KOPT-K1 (cell line): Measurements from ENCODE around the gene GDF7.

Experiments
- H3K27ac ChIP-seq: fragments of 200-600 bp; sonication (generic); 2 replicates; pipeline ENCODE4 v1.5.1; 2016; ENCODE audit warnings: antibody characterized with exemption, mild to moderate bottlenecking, low read depth, low read length; ENCODE audit not compliant: poor library complexity, severe bottlenecking
- H3K36me3 ChIP-seq: fragments of 200-600 bp; sonication (generic); 2 replicates; pipeline ENCODE4 v1.5.1; 2017; ENCODE audit warnings: antibody characterized with exemption, mild to moderate bottlenecking, low read length, moderate library complexity; ENCODE audit not compliant: insufficient read depth
- H3K9me3 ChIP-seq: fragments of 200-600 bp; sonication (generic); 2 replicates; pipeline ENCODE4 v1.5.1; 2017; ENCODE audit warnings: antibody characterized with exemption, low read length, mild to moderate bottlenecking; ENCODE audit not compliant: insufficient read depth, poor library complexity, severe bottlenecking

The GDF7 gene

DNA sequence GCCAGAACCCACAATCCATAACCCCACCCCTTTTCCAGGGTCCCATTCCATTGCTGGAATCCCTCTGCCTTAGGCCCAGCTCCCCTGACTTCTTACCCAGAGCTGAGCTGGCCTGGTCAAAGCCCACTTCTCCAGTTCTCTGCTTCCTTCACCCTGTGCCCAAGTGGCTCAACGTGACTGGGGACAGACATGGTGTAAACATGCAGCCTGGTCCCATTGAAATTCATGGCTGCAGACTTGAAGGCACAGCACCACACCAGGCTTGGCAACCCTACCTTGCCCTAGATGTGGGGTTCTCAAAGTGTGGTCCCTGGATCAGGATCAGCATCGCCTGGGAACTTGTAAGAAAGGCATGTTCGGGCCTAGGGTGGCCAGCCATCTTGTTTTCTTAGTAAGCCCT is 19.7 kb upstream of the GDF7 start:
- H3K36me3 ChIP-seq: no peaks in the 10 kb centered on the region
- no peak overlapping the region for H3K27ac ChIP-seq
- H3K9me3 ChIP-seq: no peaks in the 10 kb centered on the region

DNA sequence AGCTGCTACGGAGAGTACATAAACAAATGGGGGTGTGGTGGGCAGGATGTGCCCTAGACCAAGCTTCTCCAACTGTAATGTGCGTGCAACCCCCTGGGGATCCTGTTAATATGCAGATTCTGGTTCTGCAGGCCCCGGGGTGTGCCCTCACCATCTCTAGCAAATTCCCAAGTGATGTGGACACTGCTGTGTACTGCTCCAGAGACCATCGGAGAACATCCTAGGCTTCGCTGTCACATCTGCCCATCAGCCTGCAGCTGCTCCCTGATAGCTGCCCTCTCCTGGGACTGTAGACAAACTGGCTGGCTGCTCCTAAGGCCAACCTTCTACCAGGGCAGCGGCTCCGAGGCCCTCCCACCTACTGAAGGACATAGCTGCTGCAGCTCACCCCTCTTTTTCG is 19.2 kb upstream of the GDF7 start:
- no peaks in the 10 kb centered on the region for H3K9me3 ChIP-seq
- no peaks in the 10 kb centered on the region for H3K36me3 ChIP-seq
- H3K27ac ChIP-seq: no peak overlapping the region

DNA sequence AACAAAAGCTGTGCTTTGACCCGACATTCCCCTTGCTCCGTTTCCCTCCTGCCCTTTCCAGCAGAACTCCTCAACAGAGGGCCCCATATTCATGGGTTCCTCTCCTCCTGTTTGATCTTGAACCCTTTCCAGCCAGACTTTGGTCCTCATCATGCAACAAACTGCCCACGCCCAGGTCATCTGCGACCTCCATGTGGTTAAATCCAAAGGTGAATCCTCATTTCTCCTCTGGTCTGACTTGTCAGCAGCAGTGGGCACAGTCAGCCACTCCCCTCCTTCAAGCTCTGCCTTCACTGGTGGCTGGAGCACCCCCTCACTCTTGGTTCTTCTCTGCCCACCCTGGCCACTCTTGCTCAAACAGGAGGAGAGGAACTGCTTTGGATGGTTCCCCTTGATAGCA is 18.7 kb upstream of the GDF7 start:
- no peaks in the 10 kb centered on the region for H3K36me3 ChIP-seq
- H3K27ac ChIP-seq: no peak overlapping the region
- H3K9me3 ChIP-seq: no peaks in the 10 kb centered on the region

DNA sequence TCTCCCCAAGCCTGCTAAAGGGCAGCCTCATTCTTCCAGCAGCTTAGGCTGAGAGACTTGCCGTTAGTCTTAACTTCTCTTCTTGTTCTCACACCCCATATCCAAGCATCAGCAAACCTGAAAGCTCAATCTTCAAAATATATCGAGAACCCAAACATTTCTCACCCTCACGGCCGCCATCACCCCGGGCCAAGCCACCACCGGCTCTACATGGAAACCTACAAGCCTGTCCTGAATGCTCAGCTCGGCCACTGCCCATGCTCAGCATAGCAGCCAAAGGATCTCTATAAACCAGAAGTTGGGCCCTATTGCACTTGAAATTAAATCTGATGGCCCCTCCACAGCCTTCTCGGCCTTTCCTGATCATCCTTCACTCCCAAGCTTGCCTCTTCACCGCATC is 18.1 kb upstream of the GDF7 start:
- H3K9me3 ChIP-seq: no peaks in the 10 kb centered on the region
- H3K27ac ChIP-seq: no peak overlapping the region
- no peaks in the 10 kb centered on the region for H3K36me3 ChIP-seq

DNA sequence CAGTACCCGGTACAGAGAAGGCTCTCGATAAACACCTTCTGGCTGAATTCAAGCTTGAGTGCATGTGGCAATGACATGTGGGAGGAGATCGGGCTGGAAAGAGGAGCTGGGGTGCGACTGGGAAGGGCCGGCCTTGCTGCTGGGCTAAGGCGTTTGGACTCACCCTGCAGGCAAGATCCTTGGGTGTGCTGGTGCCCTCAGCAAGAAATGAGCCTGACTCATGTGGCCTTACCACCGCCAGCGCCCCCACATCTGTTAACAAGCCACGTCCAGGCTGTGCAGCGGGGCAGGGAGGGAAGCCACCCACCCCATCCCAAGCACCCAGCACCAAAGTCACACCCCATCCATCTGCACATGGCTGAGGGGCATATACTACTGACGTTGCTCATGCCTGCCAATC is 17.4 kb upstream of the GDF7 start:
- Histone ChIP-seq H3K27ac (no peak overlapping the region), H3K9me3 (no peaks in the 10 kb centered on the region), H3K36me3 (no peaks in the 10 kb centered on the region)

DNA sequence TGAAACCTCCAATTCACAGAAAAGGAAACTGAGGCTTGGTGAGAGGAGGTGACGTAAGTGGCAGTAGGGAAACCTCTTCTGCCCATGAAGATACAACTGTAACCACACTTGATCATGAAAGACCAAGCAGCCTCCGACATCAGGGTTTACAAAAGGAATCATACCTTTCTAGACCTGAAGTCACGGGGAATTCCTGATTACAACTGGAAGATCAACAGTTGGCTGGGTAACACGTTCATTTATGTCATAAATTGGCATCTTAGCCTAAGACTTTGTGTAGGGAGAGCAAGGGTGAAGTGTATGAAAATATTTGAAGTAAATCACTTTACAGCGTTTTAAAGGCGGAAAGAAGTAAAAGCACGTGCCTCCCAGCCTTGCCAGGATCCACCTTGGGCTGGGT is 17.0 kb upstream of the GDF7 start:
- Histone ChIP-seq H3K27ac (no peak overlapping the region), H3K9me3 (no peaks in the 10 kb centered on the region), H3K36me3 (no peaks in the 10 kb centered on the region)

DNA sequence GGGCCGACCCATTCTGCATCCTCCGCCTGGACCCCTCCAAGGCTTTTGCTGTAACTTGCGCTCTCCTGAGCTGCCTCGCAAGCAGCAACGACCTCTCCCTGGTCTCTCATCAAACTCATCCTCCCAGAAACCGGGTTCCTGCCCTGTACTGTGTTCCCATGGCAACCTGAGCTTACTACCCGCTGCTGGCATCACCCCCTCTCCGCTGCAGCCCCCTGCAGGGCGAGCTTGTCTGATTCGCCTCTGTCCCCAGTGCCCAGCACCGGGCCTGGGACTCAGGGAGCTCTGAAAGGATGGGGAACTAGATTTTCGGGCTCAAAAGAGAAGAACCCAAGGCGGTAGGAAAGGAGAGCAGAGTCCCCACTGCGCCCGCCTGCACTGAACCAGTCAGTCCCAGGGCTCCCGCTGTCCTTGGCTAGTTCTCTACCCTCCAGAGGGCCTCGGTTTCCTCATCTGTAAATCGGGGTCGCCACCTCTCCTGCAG is 16.5 kb upstream of the GDF7 start:
- no peaks in the 10 kb centered on the region for H3K36me3 ChIP-seq
- H3K9me3 ChIP-seq: no peaks in the 10 kb centered on the region
- H3K27ac ChIP-seq: peak overlapping the region; percentile 34

DNA sequence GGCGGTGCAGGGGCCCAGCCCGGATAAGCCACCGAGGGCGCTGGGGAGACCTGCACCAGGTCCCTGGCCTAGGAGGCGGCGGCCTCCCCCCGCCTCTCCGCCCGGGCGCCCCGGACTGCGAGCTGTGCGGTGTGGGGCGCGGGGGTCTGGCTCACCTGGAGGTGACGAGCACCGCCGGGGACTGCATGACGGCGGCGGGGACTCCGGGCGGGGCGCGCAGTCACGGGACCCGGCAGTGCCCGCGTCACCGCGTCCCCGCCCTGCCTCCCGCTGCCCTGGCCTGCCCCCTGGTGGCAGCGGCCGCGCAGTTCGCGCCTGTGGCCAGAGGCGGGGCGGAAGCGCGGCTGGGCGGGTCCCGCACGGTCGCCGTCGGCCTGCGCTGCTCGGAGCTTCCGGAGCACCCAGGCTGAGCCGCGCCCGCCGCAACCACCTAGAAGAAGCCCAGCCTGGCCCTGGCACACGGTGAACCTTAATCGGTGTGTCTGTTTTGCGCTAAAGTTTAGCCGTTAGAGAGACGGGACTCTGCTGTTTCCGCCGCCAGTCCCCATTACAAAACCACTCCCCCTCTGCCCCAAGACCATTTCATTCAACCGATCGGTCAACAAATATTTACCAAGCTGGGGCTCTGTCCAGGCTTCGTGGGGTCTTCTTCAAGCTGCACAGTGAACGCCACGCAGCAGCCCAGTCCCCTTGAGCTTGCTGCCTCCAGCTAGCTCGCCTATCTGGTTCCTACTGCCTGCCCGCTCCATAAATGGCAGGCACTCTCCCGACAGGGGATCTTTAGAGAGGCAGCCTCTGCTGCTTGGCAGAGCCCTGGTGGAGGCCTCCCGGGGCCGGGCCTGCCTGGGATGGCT is 15.8 kb upstream of the GDF7 start, which contains the start of gene HS1BP3:
TSS of gene HS1BP3 (minus strand) at position 222 of the 854 bp plus-strand sequence. CDS start at position 187, 35 bp downstream.
- peak within 1 kb of the TSS; percentile 44 for H3K27ac ChIP-seq

DNA sequence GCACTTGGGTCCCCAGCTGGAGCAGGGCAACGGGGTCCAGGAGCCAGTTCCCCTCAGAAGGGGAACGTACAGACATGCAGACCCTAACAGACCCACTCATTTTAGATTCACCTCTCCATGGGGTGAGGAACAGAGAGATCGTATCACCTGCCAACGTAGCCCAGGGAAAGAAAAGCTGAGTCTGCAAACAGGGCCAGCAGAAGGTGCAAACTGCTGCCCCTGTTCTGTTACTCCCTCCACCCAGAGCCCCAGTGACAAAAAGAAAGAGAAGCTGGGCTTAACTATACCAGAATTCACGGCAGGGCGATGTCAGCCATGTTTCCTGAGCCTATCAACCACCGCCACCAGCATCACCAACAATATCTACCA is 15.2 kb upstream of the GDF7 start:
- no peaks in the 10 kb centered on the region for H3K36me3 ChIP-seq
- H3K9me3 ChIP-seq: no peaks in the 10 kb centered on the region
- H3K27ac ChIP-seq: peak overlapping the region; percentile 44

More for the DNA sequence above, 15.8 kb upstream of the GDF7 start, which contains the start of gene HS1BP3:
- H3K36me3 ChIP-seq: no peaks in the 10 kb centered on the region
- H3K9me3 ChIP-seq: no peaks in the 10 kb centered on the region

DNA sequence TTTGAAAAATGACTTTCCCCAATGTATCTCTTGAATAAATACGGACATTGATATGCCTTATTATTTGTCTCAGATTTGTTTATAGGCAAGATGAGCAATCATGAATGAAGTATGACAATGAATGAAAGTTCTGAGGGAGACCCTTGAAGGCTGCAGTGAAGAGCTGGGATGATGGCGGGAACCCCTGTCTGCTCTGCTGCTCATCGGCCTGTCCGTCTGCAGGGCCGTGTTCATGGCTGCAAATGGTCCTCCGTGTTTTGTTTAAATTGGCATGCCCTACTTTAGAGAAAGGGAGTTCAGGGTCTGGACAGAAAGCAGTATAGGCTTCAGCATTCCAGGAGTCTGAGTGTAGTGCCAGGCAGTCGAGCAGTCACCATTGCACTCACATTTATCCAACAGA is 14.8 kb upstream of the GDF7 start:
- H3K36me3 ChIP-seq: no peaks in the 10 kb centered on the region
- H3K27ac ChIP-seq: no peak overlapping the region
- no peaks in the 10 kb centered on the region for H3K9me3 ChIP-seq

DNA sequence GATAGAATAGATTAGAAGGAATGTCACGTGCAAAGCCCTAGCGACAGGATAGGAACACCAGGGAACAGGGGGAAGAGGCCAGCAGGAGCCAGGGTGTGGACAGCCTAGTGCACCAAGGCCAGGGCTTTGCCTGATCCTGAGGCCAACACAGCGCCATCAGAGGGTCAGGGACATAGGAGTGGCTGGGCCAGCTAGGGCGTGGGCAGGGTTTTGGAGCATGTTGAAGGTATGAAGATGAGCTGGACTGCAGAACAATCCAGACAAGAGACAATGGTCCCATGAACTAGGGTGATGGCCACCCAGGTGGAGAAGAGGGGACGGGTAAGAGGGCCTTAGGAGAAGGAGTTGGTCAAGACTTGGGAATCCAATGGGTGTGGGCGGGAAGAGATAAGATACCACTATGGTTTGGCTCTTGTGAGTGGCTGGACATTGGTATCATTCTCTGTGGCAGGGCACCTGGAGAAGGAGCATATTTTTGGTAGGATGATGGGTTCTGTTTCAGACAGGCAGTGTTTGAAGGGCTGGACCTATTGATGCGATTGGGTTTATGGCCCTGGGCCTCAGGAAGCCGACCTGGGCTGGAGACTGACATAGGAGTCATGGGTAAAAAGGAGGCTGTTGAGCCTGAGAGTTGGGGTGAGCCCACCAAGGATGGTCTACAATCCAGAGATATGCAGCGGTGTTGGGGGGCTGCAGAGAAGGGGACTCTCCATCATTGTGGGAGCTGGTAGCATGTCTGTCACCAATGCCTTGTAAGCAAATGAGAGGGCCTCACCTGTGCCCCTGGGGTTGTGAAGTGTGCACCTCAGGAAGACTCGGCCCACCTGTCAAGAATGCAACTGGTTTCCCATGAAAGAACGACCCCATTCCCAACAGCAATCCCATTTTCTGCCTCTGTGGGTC is 14.0 kb upstream of the GDF7 start:
- Histone ChIP-seq H3K36me3 (no peaks in the 10 kb centered on the region), H3K27ac (no peak overlapping the region), H3K9me3 (no peaks in the 10 kb centered on the region)

DNA sequence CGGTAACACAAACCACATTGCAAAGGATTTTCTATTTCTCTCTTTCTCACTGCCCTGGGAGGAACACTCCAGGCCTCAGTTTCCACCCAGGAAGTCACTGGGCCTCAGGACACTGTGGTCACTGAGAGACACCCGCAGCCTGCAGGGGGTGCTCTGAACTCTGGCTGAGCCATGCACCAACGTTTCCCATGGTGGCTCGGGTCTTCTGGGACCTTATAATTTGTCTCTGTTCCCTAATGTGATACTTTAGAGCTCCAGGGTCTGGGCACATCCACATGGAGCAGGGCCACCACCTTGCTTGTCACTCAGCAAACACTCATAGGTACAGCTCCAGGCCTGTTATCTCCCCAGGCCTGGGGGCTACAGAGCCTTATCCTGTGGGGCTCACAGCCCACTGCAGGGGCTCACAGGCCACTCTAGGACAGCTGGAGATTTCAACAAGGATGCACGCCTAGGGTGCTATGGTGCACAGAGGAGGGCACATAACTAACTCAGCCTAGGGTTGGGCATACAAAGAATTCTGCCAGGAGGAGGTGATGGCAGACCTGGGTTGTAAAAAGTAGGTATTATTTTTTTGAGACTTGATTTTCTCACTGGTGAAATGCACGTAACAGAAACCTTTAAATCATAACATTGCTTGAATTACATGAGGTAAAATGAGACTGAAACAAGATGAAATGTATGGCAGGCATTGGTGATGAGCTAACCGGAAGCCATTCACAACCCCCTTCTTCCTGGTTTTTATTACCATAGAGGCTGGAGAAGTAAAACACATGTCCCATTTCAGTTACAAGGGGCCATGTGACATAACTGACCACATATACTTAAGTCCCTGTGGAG is 13.0 kb upstream of the GDF7 start:
- Histone ChIP-seq H3K9me3 (no peaks in the 10 kb centered on the region), H3K27ac (no peak overlapping the region), H3K36me3 (no peaks in the 10 kb centered on the region)

DNA sequence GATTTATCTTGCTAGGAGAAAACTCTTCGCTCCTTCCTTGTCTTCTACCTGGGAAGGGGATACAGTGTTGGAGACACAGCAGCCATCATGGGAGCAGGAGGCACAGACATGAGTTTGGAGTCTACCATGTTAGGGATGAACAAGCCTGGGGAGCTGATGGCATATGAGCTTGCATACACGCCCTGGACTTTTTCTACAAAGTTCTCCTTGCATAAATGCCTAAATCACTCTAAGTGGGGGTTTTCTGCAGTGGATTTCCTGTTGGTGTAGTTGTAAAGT is 12.5 kb upstream of the GDF7 start:
- H3K36me3 ChIP-seq: no peaks in the 10 kb centered on the region
- no peak overlapping the region for H3K27ac ChIP-seq

DNA sequence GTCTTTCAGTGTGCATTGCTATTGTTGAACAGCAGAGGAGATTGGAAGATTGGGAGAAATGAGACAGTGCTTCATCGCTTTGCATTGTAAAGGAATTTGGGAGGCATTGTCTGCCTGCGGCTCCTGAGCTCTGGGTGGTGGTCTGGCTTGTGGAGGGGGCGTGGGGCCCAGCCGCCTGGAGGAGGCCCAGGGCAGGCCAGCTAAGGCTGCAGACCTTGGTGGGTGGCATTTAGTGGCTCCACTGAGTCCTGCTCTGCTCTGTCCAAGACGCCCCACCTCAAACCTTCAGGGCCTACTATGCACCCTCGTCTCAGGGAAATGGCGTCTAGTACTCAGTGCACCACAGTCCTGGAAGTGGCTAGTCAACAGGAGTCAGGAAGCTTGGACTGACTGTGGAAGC is 10.4 kb upstream of the GDF7 start:
- H3K27ac ChIP-seq: no peak overlapping the region
- no peaks in the 10 kb centered on the region for H3K9me3 ChIP-seq
- no peaks in the 10 kb centered on the region for H3K36me3 ChIP-seq

More for the DNA sequence above, 12.5 kb upstream of the GDF7 start:
- H3K9me3 ChIP-seq: no peaks in the 10 kb centered on the region
